Esophagus muscularis mucosa (tissue), 4 donors: ENCODE data around the gene PCED1A. TPM values are rescaled to one million over a fixed set of nuclear protein-coding genes. Genes with fewer than 3 reads are reported as not detected.

ENCODE experiments used
- DNase-seq: peaks from one replicate; pipeline ENCODE4 v3.0.0-alpha.2; 2017; ENCODE audit errors: extremely low spot score
- H3K27ac ChIP-seq, 4 donors: fragments of 200-600 bp; sonication (generic); replicated peaks in 1 of 4; 1 replicate in 3 of 4; 2 replicates in 1 of 4; pipeline ENCODE4 v1.5.1; 2016 to 2019; ENCODE audit warnings: mild to moderate bottlenecking in 1 of 4
- H3K27me3 ChIP-seq, 4 donors: fragments of 200-600 bp; sonication (generic); one replicate each; pipeline versions ENCODE4 v1.5.1 to v1.6.0; 2016 to 2019
- H3K36me3 ChIP-seq, 4 donors: fragments of 200-600 bp; sonication (generic); one replicate each; pipeline ENCODE4 v1.5.1; 2016 to 2019
- H3K4me1 ChIP-seq, 4 donors: fragments of 200-600 bp; sonication (generic); one replicate each; pipeline ENCODE4 v1.5.1; 2016 to 2019
- H3K4me3 ChIP-seq, 4 donors: fragments of 200-600 bp; sonication (generic); 1 replicate in 2 of 4; 2 replicates in 2 of 4; pipeline ENCODE4 v1.5.1; 2016 to 2019; ENCODE audit warnings: mild to moderate bottlenecking in 4 of 4, moderate library complexity in 1 of 4
- H3K9me3 ChIP-seq, 4 donors: fragments of 200-600 bp; sonication (generic); 1 replicate in 3 of 4; 2 replicates in 1 of 4; pipeline ENCODE4 v1.5.1; 2016 to 2019
- CTCF ChIP-seq, 3 experiments: fragments of 200-600 bp in 2 of 3; fragments of 450-650 bp in 1 of 3; sonication (generic) in 2 of 3; IDR thresholded peaks; one replicate each; pipeline ENCODE4 v1.5.1; 2017 to 2019; ENCODE audit warnings: antibody characterized with exemption in 3 of 3, mild to moderate bottlenecking in 2 of 3, moderate library complexity in 1 of 3
- EP300 ChIP-seq: sonication (generic); formaldehyde crosslinking; IDR thresholded peaks from one replicate; pipeline ENCODE4 v1.6.1; 2017; ENCODE audit warnings: antibody characterized with exemption
- POLR2A ChIP-seq: fragments of 450-650 bp; IDR thresholded peaks from one replicate; pipeline ENCODE4 v1.6.1; 2017; ENCODE audit warnings: antibody characterized with exemption, moderate library complexity, mild to moderate bottlenecking, low read depth
- POLR2AphosphoS5 ChIP-seq, 2 donors: sonication (generic); formaldehyde crosslinking; IDR thresholded peaks; one replicate each; pipeline ENCODE4 v1.6.1; 2017; ENCODE audit warnings: antibody characterized with exemption in 2 of 2
- WGBS: methylation state at CpG from one replicate; pipeline ENCODE4 v1.1.5; 2018; 5-methylcytosine and 5-hydroxymethylcytosine counted together
- intact Hi-C: fragments of 100-400 bp; cut with DNase I; formaldehyde crosslinking; loops from one replicate; pipeline ENCODE4 v1.15.1; 2023
- total RNA-seq, 4 donors: library from RNA; depleted of rRNA; stranded (reverse); fragments of >200 nt; gene quantifications; one replicate each; pipeline versions ENCODE4 v1.1.0 to v1.2.1, GENCODE V29; 2016

PCED1A gene
- total RNA-seq, 4 donors from 2014 or later, result 15.1 to 24.1 (median 22.5) TPM

- Histone ChIP-seq H3K27me3 (no peaks in the 10 kb centered on the region), H3K4me3 (no peak overlapping the region), H3K9me3 (no peaks in the 10 kb centered on the region), H3K27ac (no peak overlapping the region), H3K36me3 (peaks cover 0 to 14% (median 2%) of the 10 kb centered on the region in 4 donors), H3K4me1 (peaks cover 0 to 9% (median 6%) of the 10 kb centered on the region in 4 donors)
- intact Hi-C loops, result loop anchor here (10.0 kb wide), 1 partner anchor 155 kb away; the partner anchor contains the start of gene EBF4
- 92% methylated on average over 4 of the region's 4 CpGs for WGBS
- no peak for TF ChIP-seq CTCF (IDR thresholded peaks at IDR 0.05)
- no peak for TF ChIP-seq POLR2AphosphoS5 (IDR thresholded peaks at IDR 0.05)
- no peak for TF ChIP-seq POLR2A
- no peak for TF ChIP-seq EP300
- DNase-seq, result no peak
Observed at GRCh38 chr20:2849529-2849928, 9.1 kb upstream of the PCED1A start.

GRCh38 chr20:2847802-2848201 lies 7.3 kb upstream of the PCED1A start:
- Histone ChIP-seq H3K27ac (no peak overlapping the region), H3K9me3 (no peaks in the 10 kb centered on the region), H3K4me3 (no peak overlapping the region), H3K36me3 (peaks cover 0 to 20% (median 5%) of the 10 kb centered on the region in 4 donors), H3K4me1 (peaks cover 0 to 11% (median 7%) of the 10 kb centered on the region in 4 donors), H3K27me3 (no peaks in the 10 kb centered on the region)
- TF ChIP-seq POLR2AphosphoS5 (IDR thresholded peaks at IDR 0.05) (no peak), EP300 (no peak), POLR2A (no peak), CTCF (IDR thresholded peaks at IDR 0.05) (no peak)
- no peak for DNase-seq
- 93% methylated on average over 4 of the region's 4 CpGs for WGBS
- intact Hi-C loops, result loop anchor here (10.0 kb wide), 1 partner anchor 153 kb away; the partner anchor contains the start of gene EBF4

GRCh38 chr20:2846698-2847097 lies 6.2 kb upstream of the PCED1A start:
- no peak for DNase-seq
- Histone ChIP-seq H3K4me1 (peaks cover 3 to 11% (median 6%) of the 10 kb centered on the region in 4 donors), H3K27ac (no peak overlapping the region), H3K36me3 (peaks cover 0 to 20% (median 5%) of the 10 kb centered on the region in 4 donors), H3K27me3 (no peaks in the 10 kb centered on the region), H3K9me3 (no peaks in the 10 kb centered on the region), H3K4me3 (no peak overlapping the region)
- intact Hi-C loops, result loop anchor here (10.0 kb wide), 1 partner anchor 152 kb away; the partner anchor contains the start of gene EBF4
- 84% methylated on average over 5 of the region's 5 CpGs for WGBS
- TF ChIP-seq POLR2AphosphoS5 (IDR thresholded peaks at IDR 0.05), result no peak
- TF ChIP-seq CTCF (IDR thresholded peaks at IDR 0.05), result no peak
- no peak for TF ChIP-seq EP300
- no peak for TF ChIP-seq POLR2A

- Histone ChIP-seq H3K9me3 (no peaks in the 10 kb centered on the region), H3K36me3 (peaks cover 0 to 20% (median 5%) of the 10 kb centered on the region in 4 donors), H3K27ac (no peak overlapping the region), H3K27me3 (no peaks in the 10 kb centered on the region), H3K4me1 (peaks cover 10 to 17% (median 12%) of the 10 kb centered on the region in 4 donors), H3K4me3 (no peak overlapping the region)
- no peak for DNase-seq
- intact Hi-C loops, result loop anchor here (10.0 kb wide), 1 partner anchor 151 kb away; the partner anchor contains the start of gene EBF4
- no peak for TF ChIP-seq POLR2AphosphoS5 (IDR thresholded peaks at IDR 0.05)
- no peak for TF ChIP-seq EP300
- TF ChIP-seq CTCF (IDR thresholded peaks at IDR 0.05), result no peak
- no peak for TF ChIP-seq POLR2A
- WGBS, result 82% methylated on average over 2 of the region's 2 CpGs
Observed at GRCh38 chr20:2845607-2846006, 5.2 kb upstream of the PCED1A start.
